ENCODE results near the gene TTL.

DNA sequence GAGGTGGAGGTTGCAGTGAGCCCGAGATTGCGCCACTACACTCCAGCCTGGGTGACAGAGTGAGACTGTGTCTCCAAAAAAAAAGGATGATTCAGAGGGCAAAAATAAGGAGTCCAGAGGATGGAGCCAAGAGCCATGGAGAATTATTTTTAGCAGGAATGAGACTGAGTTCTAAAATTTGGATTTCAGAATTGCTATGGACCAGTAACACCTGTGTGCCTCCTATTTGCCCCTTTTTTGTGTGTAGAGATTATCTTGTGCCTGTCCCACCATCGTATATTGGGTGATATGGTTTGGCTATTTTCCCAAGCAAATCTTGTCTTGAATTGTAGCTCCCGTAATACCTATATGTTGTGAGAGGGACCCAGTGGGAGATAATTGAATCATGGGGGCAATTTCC lies 32.1 kb upstream of the TTL start:
- no peak for TF ChIP-seq EZH2 (IDR thresholded peaks at IDR 0.05; ENCODE audit: insufficient read depth, poor library complexity, severe bottlenecking)
- no peak for TF ChIP-seq EZH2phosphoT487 (IDR thresholded peaks at IDR 0.05; ENCODE audit: insufficient read depth, low read depth)
